Measurements from ENCODE around the gene CST4. TPM values are rescaled to one million over a fixed set of nuclear protein-coding genes. Genes with fewer than 3 reads are reported as not detected.
"Not testable (repeated sequence)": the region's sequence is repeated elsewhere in the genome, so short reads cannot be mapped to it uniquely, and the experiment has no call there.

CST4 gene, protein sequence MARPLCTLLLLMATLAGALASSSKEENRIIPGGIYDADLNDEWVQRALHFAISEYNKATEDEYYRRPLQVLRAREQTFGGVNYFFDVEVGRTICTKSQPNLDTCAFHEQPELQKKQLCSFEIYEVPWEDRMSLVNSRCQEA
- total RNA-seq (not detected), polyA plus RNA-seq (not detected)
- long read RNA-seq, donor 1: 0 reads
- long read RNA-seq, donor 2: 0 reads

DNA sequence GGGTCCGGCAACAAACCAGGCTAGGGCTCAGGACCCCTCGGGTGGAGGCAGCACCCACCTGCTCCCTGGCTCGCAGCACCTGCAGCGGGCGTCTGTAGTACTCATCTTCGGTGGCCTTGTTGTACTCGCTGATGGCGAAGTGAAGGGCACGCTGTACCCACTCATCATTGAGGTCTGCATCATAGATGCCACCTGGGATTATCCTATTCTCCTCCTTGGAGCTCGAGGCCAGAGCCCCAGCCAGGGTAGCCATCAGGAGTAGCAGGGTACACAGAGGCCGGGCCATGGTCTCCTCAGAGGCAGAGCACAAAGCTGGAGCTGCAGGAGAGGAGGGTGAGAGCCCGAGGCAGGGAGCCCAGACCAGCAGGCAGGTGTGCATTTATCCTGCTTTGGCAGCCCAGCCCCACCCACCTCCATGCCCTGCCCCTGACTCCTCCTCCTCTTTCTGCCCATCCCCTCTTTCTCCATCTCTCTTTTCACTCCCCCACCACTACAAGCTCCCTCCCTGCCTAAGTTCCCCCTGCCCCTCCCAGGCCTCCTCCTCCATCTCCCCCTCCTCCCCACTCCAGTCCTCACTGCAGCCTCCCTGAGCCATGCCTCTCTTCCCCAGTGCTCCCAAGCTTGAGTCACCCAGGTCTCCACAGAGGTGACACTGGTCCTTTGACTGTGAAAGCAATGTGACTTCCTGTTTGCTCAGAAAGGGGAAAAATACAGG is at the start of gene CST4:
CST4 (minus strand) TSS at position 355 of the 715 bp plus-strand sequence; CDS start at position 286, 69 bp downstream.
- intact Hi-C loops (cut with DNase I); ATAC-seq; H3K4me1 ChIP-seq; H3K36me3 ChIP-seq (ENCODE audit: insufficient read depth in 1 of 2, low read depth in 1 of 2); H3K4me3 ChIP-seq; H3K9me3 ChIP-seq; DNase-seq; H3K27ac ChIP-seq; H3K27me3 ChIP-seq (ENCODE audit: insufficient read depth in 3 of 3, low read length in 2 of 3): not testable (repeated sequence)
- WGBS, 3 donors: 84 to 97% (median 88%) methylated on average over 11 to 12 of the region's 12 CpGs

DNA sequence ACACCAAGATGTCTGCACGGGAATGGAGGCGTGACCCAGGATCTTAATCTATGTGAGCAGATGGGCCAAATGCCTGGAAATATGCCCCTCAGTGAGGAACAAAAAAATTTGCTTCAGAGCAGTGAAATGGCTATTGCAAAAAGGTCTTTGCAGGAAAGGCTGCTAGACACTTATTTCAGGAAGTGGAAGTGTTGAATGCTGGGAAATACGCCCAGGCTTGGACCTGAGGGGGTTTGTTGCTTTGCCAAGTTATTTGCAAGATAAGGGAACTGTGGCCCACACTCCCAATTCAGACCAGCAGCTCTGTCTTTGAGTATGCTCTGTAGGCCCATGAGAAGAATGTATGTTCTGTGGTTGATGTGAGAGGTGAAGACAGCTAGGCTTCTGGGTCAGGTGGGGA is 46.6 kb upstream of the CST4 start:
- 48 to 56% (median 51%) methylated on average over 3 of the region's 3 CpGs for WGBS, 3 donors
- H3K9me3 ChIP-seq; H3K27ac ChIP-seq; ATAC-seq; DNase-seq; H3K4me3 ChIP-seq; H3K4me1 ChIP-seq; H3K36me3 ChIP-seq (ENCODE audit: insufficient read depth in 1 of 2, low read depth in 1 of 2); intact Hi-C loops (cut with DNase I); H3K27me3 ChIP-seq (ENCODE audit: insufficient read depth in 3 of 3, low read length in 2 of 3): not testable (repeated sequence)

DNA sequence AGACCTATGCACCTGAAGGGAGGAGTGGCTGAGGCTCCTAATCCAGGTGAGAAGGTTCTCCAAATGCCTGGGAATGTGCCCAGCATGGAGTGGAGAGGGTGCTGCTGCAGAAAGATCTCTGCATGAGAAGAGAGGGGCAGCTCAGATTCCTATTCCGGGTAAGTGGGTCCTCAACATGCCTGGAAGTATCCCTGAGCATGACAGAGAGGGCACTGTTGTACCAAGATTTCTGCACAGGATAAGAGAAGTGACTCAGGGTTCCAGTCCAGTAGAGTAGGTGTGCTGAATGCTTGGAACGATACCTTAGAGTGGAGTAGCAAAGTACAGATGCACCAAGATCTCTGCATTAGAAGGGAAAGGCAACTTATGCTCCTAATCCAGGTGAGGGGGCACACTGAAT is 46.1 kb upstream of the CST4 start:
- H3K4me3 ChIP-seq; H3K27me3 ChIP-seq (ENCODE audit: insufficient read depth in 3 of 3, low read length in 2 of 3); DNase-seq; H3K9me3 ChIP-seq; H3K27ac ChIP-seq; ATAC-seq; intact Hi-C loops (cut with DNase I); H3K4me1 ChIP-seq; H3K36me3 ChIP-seq (ENCODE audit: insufficient read depth in 1 of 2, low read depth in 1 of 2): not testable (repeated sequence)
- WGBS, 3 donors: 77 to 89% (median 87%) methylated on average over 2 of the region's 2 CpGs

DNA sequence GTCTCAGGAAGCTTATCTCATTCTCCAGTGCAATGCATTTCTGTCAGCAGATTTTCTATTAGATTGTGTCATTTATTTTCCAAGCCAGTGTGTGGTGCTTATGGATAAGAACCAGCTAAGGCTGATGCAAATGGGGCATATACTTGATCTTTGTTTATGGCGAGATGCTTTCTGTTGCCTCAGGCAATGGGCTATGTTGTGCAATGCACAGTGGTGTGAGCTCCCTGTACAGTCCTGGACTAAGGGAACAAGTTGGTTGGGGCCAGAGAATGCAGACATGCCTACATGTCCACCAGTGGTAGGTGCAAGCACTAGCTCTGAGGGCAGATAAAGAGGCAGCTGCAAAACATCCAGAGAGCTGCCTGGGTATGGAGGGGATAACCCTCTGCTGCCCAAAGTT is 45.6 kb upstream of the CST4 start:
- DNase-seq; H3K9me3 ChIP-seq; H3K27me3 ChIP-seq (ENCODE audit: insufficient read depth in 3 of 3, low read length in 2 of 3); intact Hi-C loops (cut with DNase I); ATAC-seq; H3K27ac ChIP-seq; H3K4me3 ChIP-seq; H3K4me1 ChIP-seq; H3K36me3 ChIP-seq (ENCODE audit: insufficient read depth in 1 of 2, low read depth in 1 of 2): not testable (repeated sequence)
- WGBS, 3 donors: 93 to 96% (median 95%) methylated on average over 1 of the region's 1 CpG

DNA sequence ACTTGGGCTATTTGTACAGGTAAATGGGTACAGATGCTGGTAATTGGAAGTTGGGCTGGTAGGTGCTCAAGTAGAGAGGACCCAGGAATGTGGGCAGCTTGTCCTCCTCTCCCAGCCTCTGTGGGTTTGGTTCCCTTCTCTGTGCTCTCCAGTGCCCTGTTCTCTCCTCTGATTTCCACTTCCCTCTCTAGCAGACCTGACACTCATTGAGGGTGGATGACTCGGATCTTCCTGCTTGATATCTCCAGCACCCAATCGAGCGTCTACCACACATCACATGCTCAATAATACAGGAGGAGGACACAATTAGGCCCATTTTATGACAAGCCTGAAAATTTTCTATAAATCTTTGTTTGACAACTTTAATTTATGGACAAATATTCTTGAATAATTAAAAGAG is 38.2 kb upstream of the CST4 start:
- H3K4me1 ChIP-seq: no peaks in the 10 kb centered on the region
- no peak overlapping the region for H3K4me3 ChIP-seq
- H3K27ac ChIP-seq: no peak overlapping the region
- intact Hi-C loops (cut with DNase I): no loop called here
- 81 to 85% (median 81%) methylated on average over 3 of the region's 3 CpGs for WGBS, 3 donors
- no peaks in the 10 kb centered on the region for H3K36me3 ChIP-seq (ENCODE audit: insufficient read depth in 1 of 2, low read depth in 1 of 2)
- H3K9me3 ChIP-seq: no peaks in the 10 kb centered on the region
- ATAC-seq (no peak), DNase-seq (no peak)
- TF ChIP-seq, protein P1, sequence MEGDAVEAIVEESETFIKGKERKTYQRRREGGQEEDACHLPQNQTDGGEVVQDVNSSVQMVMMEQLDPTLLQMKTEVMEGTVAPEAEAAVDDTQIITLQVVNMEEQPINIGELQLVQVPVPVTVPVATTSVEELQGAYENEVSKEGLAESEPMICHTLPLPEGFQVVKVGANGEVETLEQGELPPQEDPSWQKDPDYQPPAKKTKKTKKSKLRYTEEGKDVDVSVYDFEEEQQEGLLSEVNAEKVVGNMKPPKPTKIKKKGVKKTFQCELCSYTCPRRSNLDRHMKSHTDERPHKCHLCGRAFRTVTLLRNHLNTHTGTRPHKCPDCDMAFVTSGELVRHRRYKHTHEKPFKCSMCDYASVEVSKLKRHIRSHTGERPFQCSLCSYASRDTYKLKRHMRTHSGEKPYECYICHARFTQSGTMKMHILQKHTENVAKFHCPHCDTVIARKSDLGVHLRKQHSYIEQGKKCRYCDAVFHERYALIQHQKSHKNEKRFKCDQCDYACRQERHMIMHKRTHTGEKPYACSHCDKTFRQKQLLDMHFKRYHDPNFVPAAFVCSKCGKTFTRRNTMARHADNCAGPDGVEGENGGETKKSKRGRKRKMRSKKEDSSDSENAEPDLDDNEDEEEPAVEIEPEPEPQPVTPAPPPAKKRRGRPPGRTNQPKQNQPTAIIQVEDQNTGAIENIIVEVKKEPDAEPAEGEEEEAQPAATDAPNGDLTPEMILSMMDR (IDR thresholded peaks at IDR 0.05): no peak
- no peaks in the 10 kb centered on the region for H3K27me3 ChIP-seq (ENCODE audit: insufficient read depth in 3 of 3, low read length in 2 of 3)

DNA sequence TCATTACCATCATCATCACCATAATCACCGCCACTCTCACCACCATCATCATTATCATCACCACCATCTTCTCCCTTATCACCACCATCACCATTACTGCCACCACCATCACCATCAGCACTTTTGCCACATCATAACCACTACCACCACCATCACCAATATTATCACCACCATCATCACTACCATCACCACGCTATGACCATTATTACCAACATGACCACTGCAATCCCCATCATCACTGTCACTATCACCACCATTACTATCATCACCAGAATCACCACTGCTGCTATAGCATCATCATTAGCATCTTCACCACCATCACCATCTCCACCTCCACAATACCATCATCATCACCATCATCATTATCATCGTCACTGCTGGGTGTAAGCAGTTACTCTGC is 36.3 kb upstream of the CST4 start:
- no peak overlapping the region for H3K4me3 ChIP-seq
- no peak for ATAC-seq
- no peak for DNase-seq
- no peaks in the 10 kb centered on the region for H3K36me3 ChIP-seq (ENCODE audit: insufficient read depth in 1 of 2, low read depth in 1 of 2)
- intact Hi-C loops (cut with DNase I): no loop called here
- no peaks in the 10 kb centered on the region for H3K27me3 ChIP-seq (ENCODE audit: insufficient read depth in 3 of 3, low read length in 2 of 3)
- no peaks in the 10 kb centered on the region for H3K9me3 ChIP-seq
- no peak overlapping the region for H3K27ac ChIP-seq
- H3K4me1 ChIP-seq: no peaks in the 10 kb centered on the region
- 88 to 94% (median 90%) methylated on average over 3 of the region's 3 CpGs for WGBS, 3 donors
- TF ChIP-seq, protein P1 (IDR thresholded peaks at IDR 0.05): no peak

Data from psoas muscle (tissue), 8 donors.